A549 (cell line): ENCODE results near the gene GTF2A2. TPM values are rescaled to one million over a fixed set of nuclear protein-coding genes. Genes with fewer than 3 reads are reported as not detected.
"Not testable (repeated sequence)": the region's sequence is repeated elsewhere in the genome, so short reads cannot be mapped to it uniquely, and the experiment has no call there.

ENCODE experiments used
- ATAC-seq, 2 experiments: fragments of 200-7000 bp in 1 of 2; fragments of >200 bp in 1 of 2; cut with Nextera tagmentation in 1 of 2; cut with Tn5 transposase in 1 of 2; 3 replicates each; pipeline versions ENCODE4 v1.8.0 to v1.9.1; 2018 to 2020; ENCODE audit warnings: mild to moderate bottlenecking in 1 of 2, moderate library complexity in 1 of 2
- CTCF ChIA-PET: fragments of 300-600 bp; sonication (Branson Sonifier 250); formaldehyde crosslinking; extraction: SDS; loops from one replicate; lab custom pipeline; 2021; ENCODE audit warnings: antibody characterized with exemption, inconsistent platforms; lab: Yijun Ruan, JAX
- POLR2A ChIA-PET: fragments of 350-600 bp; formaldehyde crosslinking; extraction: SDS; loops from one replicate; lab custom pipeline; 2021; ENCODE audit warnings: antibody characterized with exemption, inconsistent platforms; lab: Yijun Ruan, JAX
- DNase-seq, 2 experiments: peaks; one replicate each; pipeline versions ENCODE4 v3.0.0 to v3.0.0-alpha.2; 2011 to 2016; ENCODE audit warnings: low read depth in 1 of 2, low spot score in 1 of 2
- FAIRE-seq: peaks from 2 replicates; lab custom pipeline; 2011; peaks lifted over from hg19 to GRCh38; lab: Jason Lieb, UNC
- H3K27ac ChIP-seq, 2 experiments: fragments of >200 bp; sonication (Bioruptor Twin); formaldehyde crosslinking; 3 replicates each; pipeline ENCODE4 v1.5.1; 2016 to 2017
- H3K4me1 ChIP-seq: fragments of >200 bp; sonication (Bioruptor Twin); formaldehyde crosslinking; 3 replicates; pipeline ENCODE4 v1.6.1; 2016
- H3K4me2 ChIP-seq: fragments of >200 bp; sonication (Bioruptor Twin); formaldehyde crosslinking; 3 replicates; pipeline ENCODE4 v1.6.1; 2016
- H3K4me3 ChIP-seq: fragments of >200 bp; sonication (Bioruptor Twin); formaldehyde crosslinking; 3 replicates; pipeline ENCODE4 v1.5.1; 2016
- H3K9me3 ChIP-seq: fragments of >200 bp; sonication (Bioruptor Twin); formaldehyde crosslinking; 3 replicates; pipeline ENCODE4 v1.6.1; 2016
- CEBPB ChIP-seq, 2 experiments: fragments of >200 bp in 1 of 2; sonication (Bioruptor Twin) in 1 of 2; formaldehyde crosslinking in 1 of 2; IDR thresholded peaks; 2 replicates each; pipeline ENCODE4 v1.6.1; 2012 to 2016
- CTCF ChIP-seq: fragments of >200 bp; sonication (Bioruptor Twin); formaldehyde crosslinking; IDR thresholded peaks from 3 replicates; pipeline ENCODE4 v1.5.1; 2016
- E2F6 ChIP-seq: IDR thresholded peaks from 2 replicates; pipeline ENCODE4 v1.6.1; 2012; ENCODE audit warnings: low read depth, borderline replicate concordance
- ESRRA ChIP-seq: fragments of 150-350 bp; IDR thresholded peaks from 2 replicates; pipeline ENCODE4 v1.6.1; 2014; ENCODE audit warnings: mild to moderate bottlenecking, low read length, borderline replicate concordance
- FOSB ChIP-seq: fragments of 250-450 bp; sonication (Bioruptor Pico); IDR thresholded peaks from 2 replicates; pipeline ENCODE4 v1.5.0; 2020; ENCODE audit warnings: mild to moderate bottlenecking, moderate library complexity
- FOSL2 ChIP-seq, 2 experiments: fragments of 450-650 bp in 1 of 2; fragments of >200 bp in 1 of 2; sonication (Bioruptor Twin) in 1 of 2; formaldehyde crosslinking; IDR thresholded peaks; 2 replicates each; pipeline versions ENCODE4 v1.5.0 to v1.6.1; 2016 to 2020; ENCODE audit warnings: mild to moderate bottlenecking in 1 of 2, moderate library complexity in 1 of 2
- HES2 ChIP-seq: fragments of >200 bp; sonication (Bioruptor Twin); formaldehyde crosslinking; IDR thresholded peaks from 2 replicates; pipeline ENCODE4 v1.6.1; 2016
- HOXA7 ChIP-seq: fragments of 250-450 bp; sonication (Bioruptor Pico); IDR thresholded peaks from 2 replicates; pipeline ENCODE4 v1.5.0; 2020; ENCODE audit warnings: mild to moderate bottlenecking, moderate library complexity
- KDM5A ChIP-seq: fragments of 200-600 bp; sonication (generic); IDR thresholded peaks from 2 replicates; pipeline ENCODE4 v1.6.1; 2016; ENCODE audit warnings: antibody characterized with exemption, mild to moderate bottlenecking
- MAFK ChIP-seq: fragments of 450-650 bp; IDR thresholded peaks from 2 replicates; pipeline ENCODE4 v1.6.1; 2014; ENCODE audit not compliant: partially characterized antibody
- MAX ChIP-seq: IDR thresholded peaks from 2 replicates; pipeline ENCODE4 v1.6.1; 2012
- MYC ChIP-seq: IDR thresholded peaks from 2 replicates; pipeline ENCODE4 v1.6.1; 2012; ENCODE audit warnings: mild to moderate bottlenecking, inconsistent platforms, low read length, improper control_type of control experiment, borderline replicate concordance
- NR3C1 ChIP-seq: fragments of >200 bp; sonication (Bioruptor Twin); formaldehyde crosslinking; IDR thresholded peaks from 3 replicates; pipeline ENCODE4 v1.6.1; 2017
- RAD21 ChIP-seq, 2 experiments: fragments of >200 bp in 1 of 2; sonication (Bioruptor Twin) in 1 of 2; formaldehyde crosslinking in 1 of 2; IDR thresholded peaks in 1 of 2; conservative IDR thresholded peaks in 1 of 2; 2 replicates in 1 of 2; 3 replicates in 1 of 2; pipeline ENCODE4 v1.6.1; 2012 to 2018; ENCODE audit warnings: inconsistent platforms in 1 of 2
- REST ChIP-seq: fragments of 200-600 bp; sonication (generic); IDR thresholded peaks from 2 replicates; pipeline ENCODE4 v1.6.1; 2016; ENCODE audit warnings: antibody characterized with exemption, mild to moderate bottlenecking, moderate library complexity
- RFX5 ChIP-seq: fragments of 450-650 bp; IDR thresholded peaks from 2 replicates; pipeline ENCODE4 v1.7.1; 2014; ENCODE audit warnings: antibody characterized with exemption, mild to moderate bottlenecking, moderate library complexity
- RNF2 ChIP-seq: fragments of 200-600 bp; sonication (generic); IDR thresholded peaks from 2 replicates; pipeline ENCODE4 v1.6.1; 2016; ENCODE audit warnings: low read depth, mild to moderate bottlenecking, antibody characterized with exemption, moderate library complexity, borderline replicate concordance
- SMC3 ChIP-seq: fragments of >200 bp; sonication (Bioruptor Twin); formaldehyde crosslinking; IDR thresholded peaks from 3 replicates; pipeline ENCODE4 v1.6.1; 2018; ENCODE audit warnings: inconsistent platforms
- TFCP2L1 ChIP-seq: fragments of 250-450 bp; sonication (Bioruptor Pico); IDR thresholded peaks from 2 replicates; pipeline ENCODE4 v1.5.0; 2021; ENCODE audit warnings: mild to moderate bottlenecking
- TP53 ChIP-seq: fragments of 250-450 bp; sonication (Bioruptor Pico); IDR thresholded peaks from 2 replicates; pipeline ENCODE4 v1.5.0; 2021; ENCODE audit warnings: mild to moderate bottlenecking, moderate library complexity
- USF2 ChIP-seq: fragments of 450-650 bp; IDR thresholded peaks from 2 replicates; pipeline ENCODE4 v1.6.1; 2014; ENCODE audit warnings: antibody characterized with exemption
- ZNF302 ChIP-seq: fragments of 250-450 bp; sonication (Bioruptor Pico); IDR thresholded peaks from 2 replicates; pipeline ENCODE4 v1.9.0; 2021; ENCODE audit warnings: inconsistent platforms, mild to moderate bottlenecking, moderate library complexity
- WGBS: methylation state at CpG from one replicate; pipeline ENCODE4 v1.1.6; 2017; ENCODE audit errors: missing lambda C conversion rate; 5-methylcytosine and 5-hydroxymethylcytosine counted together
- polyA plus RNA-seq, 4 experiments: library from polyadenylated mRNA; depleted of rRNA in 3 of 4; stranded (reverse); fragments of >200 nt; fragmentation: RNase III in 1 of 4; extraction: RNeasy Plus Mini Kit Qiagen cat#74134 plus additional on column Dnase treatment in 1 of 4; gene quantifications; 2 replicates in 3 of 4; 3 replicates in 1 of 4; pipeline ENCODE4 v1.2.3, GENCODE V29; 2011 to 2017

GTF2A2 gene
- polyA plus RNA-seq, 2 of the 4 experiments (the other 2 are of a cell fraction), result 220 to 282 TPM

GRCh38 chr15:59637507-59637906 lies 19.8 kb downstream of the GTF2A2 start:
- FAIRE-seq, result peak; percentile 97
- POLR2A ChIA-PET, result interaction anchor here (1.3 to 2.6 kb wide), 2 partner anchors 26 to 104 kb away, joined by 5 to 8 read pairs; partner anchors contain the start of gene GCNT3
- H3K27ac ChIP-seq, H3K4me3 ChIP-seq, DNase-seq: not testable (repeated sequence)
- 0 out of 2 replicates have a peak, but pooled peaks have one; percentile 30 for TF ChIP-seq HOXA7 (CRISPR knock-in tag)
- peak; percentile 50 for TF ChIP-seq MAFK
- TF ChIP-seq RAD21 (conservative IDR thresholded peaks at IDR 0.05 in 1 of 2, IDR thresholded peaks at IDR 0.05 in 1 of 2), result peak; percentile 42 to 44; a peak in 4 of 5 replicates
- peak; percentile 41 for TF ChIP-seq CTCF
- TF ChIP-seq SMC3, result peak; percentile 40; the same call in 2 of the 3 replicates
- TF ChIP-seq, all 56 proteins: peak for 5; not testable (repeated sequence) for 51
- H3K9me3 ChIP-seq, H3K4me2 ChIP-seq, H3K4me1 ChIP-seq: not testable (repeated sequence)
- CTCF ChIA-PET, result interaction anchor here (0.6 to 29.8 kb wide), 8 partner anchors 7 to 104 kb away, joined by 3 to 685 read pairs (median 6); no protein-coding TSS in a partner anchor
- peak; percentile 34 to 44; a peak in 5 of 6 replicates for ATAC-seq
- 88% methylated on average over 2 of the region's 2 CpGs for whole genome bisulfite sequencing

- ChIA-PET POLR2A (no interaction called here), CTCF (interaction anchor here (1.4 to 29.8 kb wide), 4 partner anchors 8 to 103 kb away, joined by 5 to 685 read pairs (median 80); no protein-coding TSS in a partner anchor)
- H3K9me3 ChIP-seq, result no peaks in the 10 kb centered on the region
- WGBS, result 93% methylated on average over 3 of the region's 3 CpGs
- no peak for DNase-seq
- H3K4me1 ChIP-seq, result peaks cover 7% of the 10 kb centered on the region; the same call in 1 of the 3 replicates
- no peak overlapping the region for H3K4me3 ChIP-seq
- no peak for FAIRE-seq
- H3K4me2 ChIP-seq, result no peak overlapping the region
- no peak for TF ChIP-seq TP53 (CRISPR knock-in tag)
- TF ChIP-seq TFCP2L1 (CRISPR knock-in tag), result no peak
- no peak for TF ChIP-seq ZNF302 (CRISPR knock-in tag)
- TF ChIP-seq RFX5, result no peak
- TF ChIP-seq RAD21 (conservative IDR thresholded peaks at IDR 0.05 in 1 of 2, IDR thresholded peaks at IDR 0.05 in 1 of 2), result no peak
- no peak for TF ChIP-seq USF2
- no peak for TF ChIP-seq FOSL2 (IDR thresholded peaks at IDR 0.05)
- no peak for TF ChIP-seq FOSL2 (CRISPR knock-in tag; IDR thresholded peaks at IDR 0.05)
- no peak for TF ChIP-seq RNF2
- no peak for TF ChIP-seq REST
- no peak for TF ChIP-seq CEBPB (IDR thresholded peaks at IDR 0.05)
- TF ChIP-seq KDM5A, result no peak
- TF ChIP-seq NR3C1, result no peak
- no peak for TF ChIP-seq ESRRA
- no peak for TF ChIP-seq E2F6
- no peak for TF ChIP-seq HES2
- TF ChIP-seq SMC3, result no peak
- TF ChIP-seq MYC, result no peak
- no peak for TF ChIP-seq HOXA7 (CRISPR knock-in tag)
- no peak for TF ChIP-seq FOSB (CRISPR knock-in tag)
- no peak for TF ChIP-seq MAX
- H3K27ac ChIP-seq, result no peak overlapping the region
- ATAC-seq, result no peak
These were observed 21.1 kb downstream of the GTF2A2 start for GRCh38 chr15:59636184-59636583.
